ENCODE results near the gene ADRA2C.
A peak's percentile ranks its signal among the peaks of the same experiment; 100 is the strongest.

The ADRA2C gene

GRCh38 chr4:3766036-3766784, at the start of gene ADRA2C:
Gene ADRA2C (plus strand): TSS chr4:3766385. CDS start chr4:3766607, 222 bp downstream.
- peak; percentile 35 for DNase-seq (ENCODE audit: low read depth)
- Histone ChIP-seq H3K36me3 (ENCODE audit: control insufficient read depth, insufficient read depth, low read length, severe bottlenecking) (no peaks in the 10 kb centered on the region), H3K9ac (ENCODE audit: low read length) (peak within 1 kb of the TSS; percentile 46), H3K27me3 (replicated peaks; ENCODE audit: control insufficient read depth, insufficient read depth, low read length) (no peaks in the 10 kb centered on the region), H3K4me1 (ENCODE audit: control insufficient read depth, insufficient read depth, low read length) (peaks cover 2% of the 10 kb centered on the region), H3K9me3 (ENCODE audit: control insufficient read depth, low read length) (no peaks in the 10 kb centered on the region), H3K4me3 (ENCODE audit: low read length) (peak within 1 kb of the TSS; percentile 69)

GRCh38 chr4:3716631-3717235, 49.5 kb upstream of the ADRA2C start:
- Histone ChIP-seq H3K27me3 (replicated peaks; ENCODE audit: control insufficient read depth, insufficient read depth, low read length) (peaks cover 57% of the 10 kb centered on the region), H3K9ac (ENCODE audit: low read length) (no peak overlapping the region), H3K4me3 (ENCODE audit: low read length) (no peak overlapping the region), H3K9me3 (ENCODE audit: control insufficient read depth, low read length) (peaks cover 11% of the 10 kb centered on the region), H3K36me3 (ENCODE audit: control insufficient read depth, insufficient read depth, low read length, severe bottlenecking) (no peaks in the 10 kb centered on the region), H3K4me1 (ENCODE audit: control insufficient read depth, insufficient read depth, low read length) (no peaks in the 10 kb centered on the region)
- DNase-seq (ENCODE audit: low read depth): no peak

GRCh38 chr4:3717241-3717640, 48.9 kb upstream of the ADRA2C start:
- no peak overlapping the region for H3K9ac ChIP-seq (ENCODE audit: low read length)
- no peak overlapping the region for H3K4me3 ChIP-seq (ENCODE audit: low read length)
- no peak for DNase-seq (ENCODE audit: low read depth)
- H3K4me1 ChIP-seq (ENCODE audit: control insufficient read depth, insufficient read depth, low read length): no peaks in the 10 kb centered on the region
- peaks cover 58% of the 10 kb centered on the region for H3K27me3 ChIP-seq (replicated peaks; ENCODE audit: control insufficient read depth, insufficient read depth, low read length)
- peaks cover 11% of the 10 kb centered on the region for H3K9me3 ChIP-seq (ENCODE audit: control insufficient read depth, low read length)
- no peaks in the 10 kb centered on the region for H3K36me3 ChIP-seq (ENCODE audit: control insufficient read depth, insufficient read depth, low read length, severe bottlenecking)

- Histone ChIP-seq H3K9me3 (ENCODE audit: control insufficient read depth, low read length) (peaks cover 16% of the 10 kb centered on the region), H3K4me1 (ENCODE audit: control insufficient read depth, insufficient read depth, low read length) (no peaks in the 10 kb centered on the region), H3K36me3 (ENCODE audit: control insufficient read depth, insufficient read depth, low read length, severe bottlenecking) (no peaks in the 10 kb centered on the region), H3K4me3 (ENCODE audit: low read length) (no peak overlapping the region), H3K9ac (ENCODE audit: low read length) (no peak overlapping the region), H3K27me3 (replicated peaks; ENCODE audit: control insufficient read depth, insufficient read depth, low read length) (peaks cover 61% of the 10 kb centered on the region)
- DNase-seq (ENCODE audit: low read depth): no peak
These were observed 47.7 kb upstream of the ADRA2C start for GRCh38 chr4:3718462-3718861.

GRCh38 chr4:3719191-3719590, 47.0 kb upstream of the ADRA2C start:
- peaks cover 66% of the 10 kb centered on the region for H3K27me3 ChIP-seq (replicated peaks; ENCODE audit: control insufficient read depth, insufficient read depth, low read length)
- no peak for DNase-seq (ENCODE audit: low read depth)
- H3K4me3 ChIP-seq (ENCODE audit: low read length): no peak overlapping the region
- no peaks in the 10 kb centered on the region for H3K4me1 ChIP-seq (ENCODE audit: control insufficient read depth, insufficient read depth, low read length)
- no peak overlapping the region for H3K9ac ChIP-seq (ENCODE audit: low read length)
- peaks cover 16% of the 10 kb centered on the region for H3K9me3 ChIP-seq (ENCODE audit: control insufficient read depth, low read length)
- no peaks in the 10 kb centered on the region for H3K36me3 ChIP-seq (ENCODE audit: control insufficient read depth, insufficient read depth, low read length, severe bottlenecking)

GRCh38 chr4:3719836-3720235, 46.3 kb upstream of the ADRA2C start:
- no peak for DNase-seq (ENCODE audit: low read depth)
- no peaks in the 10 kb centered on the region for H3K36me3 ChIP-seq (ENCODE audit: control insufficient read depth, insufficient read depth, low read length, severe bottlenecking)
- peaks cover 67% of the 10 kb centered on the region for H3K27me3 ChIP-seq (replicated peaks; ENCODE audit: control insufficient read depth, insufficient read depth, low read length)

GRCh38 chr4:3720466-3720865, 45.7 kb upstream of the ADRA2C start:
- no peaks in the 10 kb centered on the region for H3K36me3 ChIP-seq (ENCODE audit: control insufficient read depth, insufficient read depth, low read length, severe bottlenecking)
- no peak for DNase-seq (ENCODE audit: low read depth)
- no peak overlapping the region for H3K4me3 ChIP-seq (ENCODE audit: low read length)
- no peaks in the 10 kb centered on the region for H3K4me1 ChIP-seq (ENCODE audit: control insufficient read depth, insufficient read depth, low read length)
- peaks cover 71% of the 10 kb centered on the region for H3K27me3 ChIP-seq (replicated peaks; ENCODE audit: control insufficient read depth, insufficient read depth, low read length)
- H3K9ac ChIP-seq (ENCODE audit: low read length): no peak overlapping the region
- H3K9me3 ChIP-seq (ENCODE audit: control insufficient read depth, low read length): peaks cover 16% of the 10 kb centered on the region

More at GRCh38 chr4:3719836-3720235, 46.3 kb upstream of the ADRA2C start:
- H3K9ac ChIP-seq (ENCODE audit: low read length): no peak overlapping the region
- no peak overlapping the region for H3K4me3 ChIP-seq (ENCODE audit: low read length)
- H3K9me3 ChIP-seq (ENCODE audit: control insufficient read depth, low read length): peaks cover 16% of the 10 kb centered on the region
- no peaks in the 10 kb centered on the region for H3K4me1 ChIP-seq (ENCODE audit: control insufficient read depth, insufficient read depth, low read length)

- Histone ChIP-seq H3K9me3 (ENCODE audit: control insufficient read depth, low read length) (peaks cover 16% of the 10 kb centered on the region), H3K4me1 (ENCODE audit: control insufficient read depth, insufficient read depth, low read length) (no peaks in the 10 kb centered on the region), H3K4me3 (ENCODE audit: low read length) (no peak overlapping the region), H3K9ac (ENCODE audit: low read length) (no peak overlapping the region), H3K27me3 (replicated peaks; ENCODE audit: control insufficient read depth, insufficient read depth, low read length) (peaks cover 69% of the 10 kb centered on the region), H3K36me3 (ENCODE audit: control insufficient read depth, insufficient read depth, low read length, severe bottlenecking) (no peaks in the 10 kb centered on the region)
- DNase-seq (ENCODE audit: low read depth): no peak
These were observed 45.0 kb upstream of the ADRA2C start for GRCh38 chr4:3721186-3721585.

- no peak overlapping the region for H3K4me3 ChIP-seq (ENCODE audit: low read length)
- peaks cover 16% of the 10 kb centered on the region for H3K9me3 ChIP-seq (ENCODE audit: control insufficient read depth, low read length)
- H3K36me3 ChIP-seq (ENCODE audit: control insufficient read depth, insufficient read depth, low read length, severe bottlenecking): no peaks in the 10 kb centered on the region
- H3K27me3 ChIP-seq (replicated peaks; ENCODE audit: control insufficient read depth, insufficient read depth, low read length): peaks cover 71% of the 10 kb centered on the region
- no peaks in the 10 kb centered on the region for H3K4me1 ChIP-seq (ENCODE audit: control insufficient read depth, insufficient read depth, low read length)
- H3K9ac ChIP-seq (ENCODE audit: low read length): no peak overlapping the region
- DNase-seq (ENCODE audit: low read depth): no peak
These were observed 44.6 kb upstream of the ADRA2C start for GRCh38 chr4:3721627-3722026.

GRCh38 chr4:3722446-3723231, 43.5 kb upstream of the ADRA2C start:
- Histone ChIP-seq H3K9me3 (ENCODE audit: control insufficient read depth, low read length) (peaks cover 16% of the 10 kb centered on the region), H3K27me3 (replicated peaks; ENCODE audit: control insufficient read depth, insufficient read depth, low read length) (peaks cover 74% of the 10 kb centered on the region), H3K9ac (ENCODE audit: low read length) (no peak overlapping the region), H3K4me3 (ENCODE audit: low read length) (no peak overlapping the region), H3K4me1 (ENCODE audit: control insufficient read depth, insufficient read depth, low read length) (no peaks in the 10 kb centered on the region), H3K36me3 (ENCODE audit: control insufficient read depth, insufficient read depth, low read length, severe bottlenecking) (no peaks in the 10 kb centered on the region)
- DNase-seq (ENCODE audit: low read depth): no peak

- no peaks in the 10 kb centered on the region for H3K4me1 ChIP-seq (ENCODE audit: control insufficient read depth, insufficient read depth, low read length)
- DNase-seq (ENCODE audit: low read depth): no peak
- peaks cover 13% of the 10 kb centered on the region for H3K9me3 ChIP-seq (ENCODE audit: control insufficient read depth, low read length)
- H3K4me3 ChIP-seq (ENCODE audit: low read length): no peak overlapping the region
- H3K27me3 ChIP-seq (replicated peaks; ENCODE audit: control insufficient read depth, insufficient read depth, low read length): peaks cover 74% of the 10 kb centered on the region
- no peaks in the 10 kb centered on the region for H3K36me3 ChIP-seq (ENCODE audit: control insufficient read depth, insufficient read depth, low read length, severe bottlenecking)
- no peak overlapping the region for H3K9ac ChIP-seq (ENCODE audit: low read length)
These were observed 42.9 kb upstream of the ADRA2C start for GRCh38 chr4:3723232-3723642.
